HG02981 (cell line): ENCODE results near the gene FILIP1L.

Source experiments
- ATAC-seq: cut with Tn5 transposase; IDR thresholded peaks from one replicate; pipeline ENCODE4 v1.9.1; 2021; ENCODE audit warnings: mild to moderate bottlenecking, moderate library complexity; ENCODE audit not compliant: unreplicated experiment

FILIP1L gene

GRCh38 chr3:99873269-99874102, 240.8 kb downstream of the FILIP1L start:
- peak; percentile 3 for ATAC-seq

- peak; percentile 64 for ATAC-seq
Observed at GRCh38 chr3:99872923-99873254, 241.4 kb downstream of the FILIP1L start.

GRCh38 chr3:99871231-99872045, 242.9 kb downstream of the FILIP1L start:
- no peak for ATAC-seq

DNA sequence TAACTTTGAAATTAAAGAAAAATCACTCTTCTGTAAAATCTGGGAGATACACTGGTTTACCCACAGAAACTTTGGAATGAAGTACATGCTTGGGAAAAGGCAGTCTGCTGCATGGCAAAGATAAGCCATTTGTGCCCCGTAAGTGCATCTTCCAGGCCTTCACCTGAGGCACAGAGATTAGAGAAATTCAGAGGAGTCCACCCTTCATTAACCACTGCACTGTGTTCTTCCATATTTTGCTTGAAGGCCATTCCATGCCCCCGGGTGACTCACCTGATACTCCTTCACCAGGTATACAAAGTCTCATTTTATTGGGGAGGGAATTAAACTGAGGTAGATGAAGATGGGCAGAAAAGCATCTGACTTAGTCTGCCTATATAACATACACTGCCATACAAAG, 243.6 kb downstream of the FILIP1L start:
- no peak for ATAC-seq

- no peak for ATAC-seq
Observed at GRCh38 chr3:99869621-99870020, 244.7 kb downstream of the FILIP1L start.

DNA sequence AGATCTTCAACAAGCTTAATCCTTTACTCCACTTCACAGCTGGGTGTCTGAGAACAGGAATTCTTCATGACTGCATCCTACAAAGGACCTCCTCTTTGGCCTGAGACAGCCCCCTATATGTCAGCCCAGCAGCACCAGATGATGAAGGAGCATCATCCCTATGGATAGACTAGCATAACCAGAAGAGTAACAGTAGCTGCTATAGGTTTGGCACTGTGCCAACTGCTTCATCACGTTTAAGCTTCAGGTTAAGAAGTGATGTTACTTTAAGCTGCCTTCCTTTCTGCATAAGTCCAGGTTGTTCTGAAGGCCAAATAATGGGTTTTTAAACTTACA, 246.0 kb downstream of the FILIP1L start:
- ATAC-seq = no peak

- ATAC-seq = no peak
Observed at GRCh38 chr3:99867594-99868310, 246.5 kb downstream of the FILIP1L start.

- ATAC-seq = no peak
Observed at GRCh38 chr3:99866261-99866761, 248.0 kb downstream of the FILIP1L start.

- ATAC-seq = no peak
Observed at GRCh38 chr3:99865321-99865720, 249.0 kb downstream of the FILIP1L start.

GRCh38 chr3:99864289-99864688, 250.0 kb downstream of the FILIP1L start:
- no peak for ATAC-seq

DNA sequence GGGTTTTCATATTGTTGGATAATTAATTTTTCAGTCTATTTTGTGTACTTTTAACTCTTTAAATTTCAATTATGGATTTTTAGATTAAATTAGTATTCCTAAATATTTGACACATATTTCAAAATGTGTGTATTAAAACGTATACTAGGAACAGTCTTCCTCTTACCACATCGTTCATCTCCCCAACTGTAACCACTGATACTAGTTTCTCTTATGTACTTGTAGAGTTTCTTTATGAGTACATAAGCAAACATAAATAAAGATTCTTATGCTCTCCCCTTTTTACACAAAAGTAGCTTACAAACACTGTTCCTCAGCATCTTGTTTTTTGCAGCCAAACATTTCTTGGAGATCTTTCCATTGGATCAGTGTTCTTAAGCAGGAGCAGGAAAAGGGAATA, 250.7 kb downstream of the FILIP1L start:
- ATAC-seq = peak; percentile 46

GRCh38 chr3:99863002-99863401, 251.3 kb downstream of the FILIP1L start:
- no peak for ATAC-seq

- no peak for ATAC-seq
Observed at GRCh38 chr3:99862208-99862607, 252.1 kb downstream of the FILIP1L start.

GRCh38 chr3:99861216-99861615, 253.1 kb downstream of the FILIP1L start:
- ATAC-seq = no peak

GRCh38 chr3:99859825-99860224, 254.5 kb downstream of the FILIP1L start:
- no peak for ATAC-seq

DNA sequence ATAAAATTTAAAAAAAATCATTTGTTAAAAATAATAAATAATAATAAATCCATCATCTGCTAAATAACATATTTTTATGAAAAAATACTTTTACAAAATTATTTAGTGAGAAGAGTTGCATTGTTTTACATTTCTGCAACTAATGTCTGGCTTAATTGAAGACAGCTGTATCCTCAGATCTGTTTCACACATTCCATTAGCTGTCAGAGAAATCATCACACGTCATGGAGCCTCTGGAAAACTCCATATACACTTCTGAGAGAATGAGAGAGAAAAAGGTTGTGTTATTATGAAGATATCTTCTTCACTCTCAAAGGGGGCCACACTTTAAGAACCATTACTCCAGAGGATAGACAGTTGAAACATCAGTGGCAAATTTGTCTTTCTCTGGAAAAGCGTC, 255.8 kb downstream of the FILIP1L start:
- ATAC-seq = no peak

GRCh38 chr3:99857278-99857677, 257.0 kb downstream of the FILIP1L start:
- no peak for ATAC-seq

DNA sequence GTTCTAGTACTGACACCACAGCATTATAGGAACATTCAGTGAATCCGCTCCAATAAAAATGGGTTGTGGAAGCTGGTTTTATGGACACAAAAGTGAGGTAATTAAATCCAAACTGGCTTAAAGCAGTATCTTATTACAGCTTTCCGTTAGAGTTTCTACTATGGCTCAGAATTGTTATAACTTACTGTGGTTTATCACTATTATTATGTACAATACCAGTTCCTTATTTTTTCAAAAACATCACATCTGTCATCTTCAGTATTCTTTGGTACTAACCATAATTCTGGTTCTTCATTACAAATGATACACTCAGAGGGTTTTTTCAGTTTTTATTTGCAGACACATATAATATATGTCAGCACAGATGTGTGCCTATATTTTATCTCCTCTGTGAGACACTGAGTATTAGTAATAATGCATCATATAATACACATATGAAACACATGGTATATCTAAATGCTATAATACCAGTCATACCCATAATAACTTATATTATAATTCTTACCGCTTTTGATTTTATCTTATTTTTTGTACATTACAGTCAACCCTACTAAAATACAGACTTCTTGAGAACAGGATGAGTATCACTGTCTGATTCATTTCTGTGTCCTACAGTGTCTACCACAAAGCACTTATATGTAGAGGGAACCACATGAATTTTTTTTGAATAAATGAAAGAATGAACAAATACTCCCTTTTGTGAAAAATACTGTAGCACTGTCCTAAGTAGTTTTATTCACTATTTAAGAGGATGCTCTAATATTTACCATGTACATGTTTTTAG, 257.7 kb downstream of the FILIP1L start:
- peak; percentile 50 for ATAC-seq

DNA sequence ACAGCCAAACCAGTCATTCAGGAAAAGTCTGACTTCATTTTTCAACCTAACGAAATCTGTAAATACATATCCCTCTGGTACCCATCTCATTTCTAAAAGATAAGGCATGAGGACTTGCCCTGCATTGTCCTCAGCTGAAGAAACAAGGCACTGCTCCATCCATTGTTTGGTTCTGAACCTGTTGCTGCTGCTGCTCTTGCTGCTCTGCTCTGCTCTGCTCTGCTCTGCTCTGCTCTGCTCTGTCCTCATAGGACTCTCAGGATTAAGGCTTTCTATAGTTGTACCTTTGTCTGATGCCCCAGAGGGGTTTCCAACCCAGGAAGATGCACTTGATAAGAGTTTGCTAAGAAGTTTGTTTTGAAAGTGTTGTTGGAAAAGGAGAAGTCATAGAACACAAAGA, 258.4 kb downstream of the FILIP1L start:
- no peak for ATAC-seq

DNA sequence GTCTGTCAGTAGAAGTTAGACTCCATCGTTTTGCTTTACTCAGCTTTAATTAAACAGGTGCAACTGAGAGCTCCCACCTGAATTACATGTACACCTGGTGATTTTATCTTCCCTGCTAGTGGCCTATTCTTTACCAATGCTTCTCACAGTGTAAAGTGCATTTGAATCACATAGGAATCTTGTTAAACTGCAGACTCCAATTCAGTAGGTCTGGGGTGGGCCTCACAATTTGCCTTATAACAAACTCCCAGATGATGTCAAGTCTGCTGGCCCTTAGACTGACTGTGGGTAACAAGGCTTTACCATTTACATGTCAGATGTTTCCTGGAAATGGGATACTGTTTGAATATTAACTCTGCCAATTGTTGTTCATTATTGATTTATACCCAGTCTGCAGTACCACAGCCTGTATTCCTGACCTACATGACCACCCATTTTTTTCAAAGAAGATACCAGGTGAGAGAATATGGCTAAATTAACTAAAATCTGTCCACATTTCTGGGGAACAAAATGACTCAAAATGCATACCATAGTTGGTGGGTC, 259.5 kb downstream of the FILIP1L start:
- no peak for ATAC-seq
